ENCODE measurements around the gene ANXA2. TPM values are rescaled to one million over a fixed set of nuclear protein-coding genes. Genes with fewer than 3 reads are reported as not detected.

The ANXA2 gene
- total RNA-seq, 2 donors from 2014 or later, result 214 to 388 TPM

DNA sequence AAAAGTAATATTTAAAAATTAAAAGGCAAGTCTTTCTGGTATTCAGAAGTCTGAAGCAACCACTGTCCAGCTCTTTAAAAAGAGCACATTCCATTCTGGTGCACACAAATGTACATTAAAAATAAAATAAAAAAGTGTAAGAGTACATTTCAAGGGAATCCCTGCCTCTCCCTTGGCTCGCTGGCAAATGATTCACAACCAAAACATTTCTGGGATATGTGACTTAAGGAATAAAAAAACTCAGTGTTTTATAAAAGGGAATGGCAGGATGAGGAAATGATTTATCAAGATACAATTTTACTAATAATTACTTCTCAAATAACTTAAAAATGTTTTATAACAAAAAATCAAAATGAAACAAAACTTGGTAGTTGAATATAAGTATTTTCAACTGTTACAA lies 23.8 kb upstream of the ANXA2 start:
- Histone ChIP-seq H3K4me3 (no peak overlapping the region), H3K36me3 (peaks cover 8% of the 10 kb centered on the region), H3K27ac (no peak overlapping the region), H3K9me3 (no peaks in the 10 kb centered on the region), H3K27me3 (no peaks in the 10 kb centered on the region), H3K4me1 (no peaks in the 10 kb centered on the region)
- TF ChIP-seq CTCF (IDR thresholded peaks at IDR 0.05), result no peak
- no peak for DNase-seq (ENCODE audit: low spot score)

GRCh38 chr15:60420203-60420716 lies 22.5 kb upstream of the ANXA2 start:
- Histone ChIP-seq H3K9me3 (no peaks in the 10 kb centered on the region), H3K27me3 (no peaks in the 10 kb centered on the region), H3K4me3 (no peak overlapping the region), H3K4me1 (no peaks in the 10 kb centered on the region), H3K27ac (no peak overlapping the region), H3K36me3 (peaks cover 8% of the 10 kb centered on the region)
- no peak for TF ChIP-seq CTCF (IDR thresholded peaks at IDR 0.05)
- no peak for DNase-seq (ENCODE audit: low spot score)

DNA sequence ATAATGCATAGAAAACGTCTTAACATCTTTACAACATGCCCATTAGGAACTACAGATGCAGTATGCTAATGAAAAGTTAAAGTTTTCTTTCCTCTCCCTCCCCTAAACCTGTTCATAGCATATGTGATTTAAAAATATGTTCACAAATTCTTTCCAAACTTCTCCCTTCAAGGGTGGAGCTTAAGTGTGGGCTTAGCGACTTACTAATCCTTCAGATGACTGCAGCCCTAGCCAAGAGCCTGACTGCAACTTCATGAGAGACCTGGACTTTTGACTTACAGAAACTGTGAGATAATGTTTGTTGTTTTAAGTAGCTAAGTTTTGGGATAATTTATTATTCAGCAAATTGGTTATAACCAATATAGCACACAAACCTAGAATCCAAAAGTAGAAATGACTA lies 22.0 kb upstream of the ANXA2 start:
- no peak for TF ChIP-seq CTCF (IDR thresholded peaks at IDR 0.05)
- Histone ChIP-seq H3K36me3 (peaks cover 8% of the 10 kb centered on the region), H3K27ac (no peak overlapping the region), H3K4me1 (no peaks in the 10 kb centered on the region), H3K27me3 (no peaks in the 10 kb centered on the region), H3K4me3 (no peak overlapping the region), H3K9me3 (no peaks in the 10 kb centered on the region)
- no peak for DNase-seq (ENCODE audit: low spot score)

DNA sequence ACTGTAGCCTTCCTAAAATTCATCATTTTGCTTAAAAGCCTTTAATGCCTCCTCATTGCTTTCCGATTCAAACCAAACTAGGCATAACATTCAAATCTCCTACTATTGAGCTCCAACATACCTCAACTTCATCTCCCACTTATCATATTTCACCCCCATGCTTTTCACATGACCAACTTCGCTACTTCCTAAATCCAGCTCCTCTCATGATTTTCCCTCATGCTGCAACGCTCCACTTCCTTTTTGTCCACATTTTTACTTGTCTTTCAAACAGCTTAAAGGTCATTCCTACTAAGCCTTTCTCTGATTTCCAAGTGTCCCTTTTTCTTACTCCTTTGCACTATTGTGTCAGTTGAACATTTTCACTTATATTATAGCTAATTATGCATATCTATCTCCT lies 20.3 kb upstream of the ANXA2 start:
- Histone ChIP-seq H3K27me3 (no peaks in the 10 kb centered on the region), H3K36me3 (peaks cover 8% of the 10 kb centered on the region), H3K9me3 (no peaks in the 10 kb centered on the region), H3K4me3 (no peak overlapping the region), H3K4me1 (no peaks in the 10 kb centered on the region), H3K27ac (no peak overlapping the region)
- no peak for TF ChIP-seq CTCF (IDR thresholded peaks at IDR 0.05)
- DNase-seq (ENCODE audit: low spot score), result no peak

DNA sequence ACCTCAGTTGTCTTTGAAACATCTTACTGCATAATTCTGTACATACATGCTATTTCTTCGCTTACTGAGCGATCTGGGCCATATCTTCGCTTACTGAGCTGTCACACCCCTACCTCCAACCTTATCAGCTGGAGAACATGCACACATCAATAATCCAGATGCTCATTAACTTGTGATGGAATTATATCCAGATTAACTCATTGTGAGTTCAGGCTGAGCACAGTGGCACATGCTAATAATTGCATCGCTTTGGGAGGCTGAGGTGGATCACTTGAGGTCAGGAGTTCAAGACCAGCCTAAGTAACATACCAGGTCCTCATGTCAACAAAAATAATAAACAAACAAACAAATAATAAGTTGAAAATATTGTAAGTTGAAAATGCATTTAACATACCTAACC lies 19.3 kb upstream of the ANXA2 start:
- H3K4me3 ChIP-seq, result no peak overlapping the region
- no peak for TF ChIP-seq CTCF (IDR thresholded peaks at IDR 0.05)
- DNase-seq (ENCODE audit: low spot score), result no peak
- no peaks in the 10 kb centered on the region for H3K27me3 ChIP-seq
- H3K9me3 ChIP-seq, result no peaks in the 10 kb centered on the region
- H3K27ac ChIP-seq, result no peak overlapping the region
- no peaks in the 10 kb centered on the region for H3K4me1 ChIP-seq
- peaks cover 8% of the 10 kb centered on the region for H3K36me3 ChIP-seq

- H3K4me1 ChIP-seq, result no peaks in the 10 kb centered on the region
- no peaks in the 10 kb centered on the region for H3K9me3 ChIP-seq
- H3K27me3 ChIP-seq, result no peaks in the 10 kb centered on the region
- no peak for DNase-seq (ENCODE audit: low spot score)
- no peak for TF ChIP-seq CTCF (IDR thresholded peaks at IDR 0.05)
- no peak overlapping the region for H3K4me3 ChIP-seq
- H3K36me3 ChIP-seq, result peaks cover 5% of the 10 kb centered on the region
- H3K27ac ChIP-seq, result no peak overlapping the region
Observed at GRCh38 chr15:60416484-60416883, 18.7 kb upstream of the ANXA2 start.
